TTC549 (cell line): Measurements from ENCODE around the gene IGF2BP2.
"Not testable (repeated sequence)": the region's sequence is repeated elsewhere in the genome, so short reads cannot be mapped to it uniquely, and the experiment has no call there.

Experiments
- FAIRE-seq: peaks from 2 replicates; lab custom pipeline; 2012; peaks lifted over from hg19 to GRCh38; lab: Jason Lieb, UNC

IGF2BP2 gene

DNA sequence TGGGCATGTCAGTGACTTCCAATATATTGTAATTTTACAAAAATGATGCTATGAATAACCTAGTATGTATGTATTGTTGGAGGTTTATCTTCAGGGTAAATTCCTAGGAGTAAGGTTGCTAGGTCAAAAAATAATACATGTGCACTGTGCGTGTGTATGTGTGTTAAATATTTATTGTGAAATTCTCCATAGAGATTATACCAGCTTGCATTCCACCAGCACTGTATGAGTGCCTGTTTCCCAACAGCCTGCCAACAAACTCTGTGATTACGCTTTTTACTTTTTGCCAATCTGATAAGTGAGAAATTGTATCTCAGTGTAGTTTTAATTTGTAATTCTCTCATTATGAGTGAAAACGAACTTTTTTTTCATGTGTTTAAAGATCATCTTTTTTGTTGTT is 12.6 kb upstream of the IGF2BP2 start:
- FAIRE-seq: no peak

DNA sequence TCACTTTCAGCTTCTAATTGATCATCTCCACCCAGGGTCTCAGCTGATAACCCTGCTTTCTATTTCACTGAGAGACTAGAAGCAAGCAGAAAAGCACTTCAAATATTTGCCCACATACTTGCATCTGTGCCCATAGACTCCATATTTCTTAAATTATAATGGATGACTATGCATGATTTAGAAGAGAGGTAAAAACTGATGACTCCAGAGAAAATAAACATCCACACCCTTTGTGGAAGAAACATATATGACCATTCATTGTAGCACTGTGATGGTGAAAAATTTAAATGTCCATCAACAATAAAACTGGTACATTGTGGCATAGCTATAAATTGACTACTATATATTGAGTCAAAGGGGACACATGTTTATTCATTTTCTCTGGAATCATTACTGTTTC is 7.1 kb upstream of the IGF2BP2 start:
- no peak for FAIRE-seq

DNA sequence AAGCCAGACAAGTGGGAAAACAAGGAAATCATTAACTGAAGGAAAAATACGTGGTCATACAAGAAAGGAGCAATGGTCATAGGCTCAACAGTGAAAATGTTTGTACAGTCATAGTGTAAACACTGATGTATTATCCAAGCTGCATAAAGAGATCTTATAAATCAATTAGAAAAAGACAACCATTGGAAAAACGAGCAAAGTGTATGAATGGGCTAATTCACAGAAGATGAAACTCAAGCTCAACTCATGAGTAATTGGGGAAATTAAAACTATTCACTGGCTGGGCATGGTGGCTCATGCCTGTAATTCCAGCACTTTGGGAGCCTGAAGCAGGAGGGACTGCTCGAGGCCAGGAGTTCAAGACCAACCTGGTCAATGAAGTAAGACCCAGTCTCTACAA is 6.4 kb upstream of the IGF2BP2 start:
- no peak for FAIRE-seq

DNA sequence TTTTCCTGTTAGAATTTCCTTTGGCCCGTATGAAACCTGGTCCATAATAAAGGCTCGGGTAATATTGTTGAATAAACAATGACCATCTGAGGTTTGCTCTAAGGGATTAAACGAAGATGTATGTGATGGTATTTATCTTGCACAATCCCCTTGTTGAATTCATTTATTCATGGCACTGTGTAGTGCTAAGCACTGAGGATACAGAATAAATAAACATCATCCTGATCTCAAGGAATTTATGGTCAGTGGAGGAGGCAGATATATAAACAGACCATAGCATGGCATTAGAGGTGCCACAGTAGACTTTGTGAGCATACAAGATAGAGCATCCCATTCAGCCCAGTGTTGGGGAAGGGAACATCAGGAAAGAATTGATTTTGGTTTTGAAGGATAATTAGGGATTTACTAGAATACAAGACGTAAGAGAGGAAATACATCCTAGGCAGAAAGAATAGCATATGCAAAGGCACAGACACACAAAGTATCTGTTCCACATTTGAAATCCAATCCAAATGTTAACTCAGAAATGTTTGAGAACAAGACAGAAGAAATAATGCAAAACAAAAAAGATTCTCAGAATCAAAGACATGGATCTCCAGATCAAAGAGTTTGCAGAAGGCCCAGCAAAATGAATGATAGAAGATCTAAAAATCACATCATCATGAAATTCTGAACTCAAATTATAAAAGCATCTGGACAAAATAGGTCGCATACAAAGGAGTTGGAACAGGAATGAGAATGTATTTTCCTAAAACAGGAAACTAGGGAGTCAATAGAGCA is 5.4 kb upstream of the IGF2BP2 start:
- no peak for FAIRE-seq

DNA sequence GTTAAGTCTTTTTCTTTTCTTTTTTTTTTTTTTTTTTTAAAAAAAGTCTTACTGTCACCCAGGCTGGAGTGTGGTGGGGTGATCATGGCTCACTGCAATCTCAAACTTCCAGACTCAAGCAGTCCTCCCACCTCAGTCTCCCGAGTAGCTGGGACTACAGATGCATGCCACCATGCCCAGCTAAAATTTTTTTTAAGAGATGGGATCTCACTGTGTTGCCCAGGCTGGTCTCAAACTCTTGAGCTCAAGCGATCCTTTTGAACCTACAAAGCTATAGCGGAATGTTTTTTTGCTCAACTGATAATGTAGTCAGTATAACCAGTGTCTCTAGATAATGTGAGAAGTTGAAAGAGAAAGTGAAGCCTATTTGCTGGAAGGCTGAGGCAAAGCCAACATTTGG is 3.9 kb upstream of the IGF2BP2 start:
- no peak for FAIRE-seq

DNA sequence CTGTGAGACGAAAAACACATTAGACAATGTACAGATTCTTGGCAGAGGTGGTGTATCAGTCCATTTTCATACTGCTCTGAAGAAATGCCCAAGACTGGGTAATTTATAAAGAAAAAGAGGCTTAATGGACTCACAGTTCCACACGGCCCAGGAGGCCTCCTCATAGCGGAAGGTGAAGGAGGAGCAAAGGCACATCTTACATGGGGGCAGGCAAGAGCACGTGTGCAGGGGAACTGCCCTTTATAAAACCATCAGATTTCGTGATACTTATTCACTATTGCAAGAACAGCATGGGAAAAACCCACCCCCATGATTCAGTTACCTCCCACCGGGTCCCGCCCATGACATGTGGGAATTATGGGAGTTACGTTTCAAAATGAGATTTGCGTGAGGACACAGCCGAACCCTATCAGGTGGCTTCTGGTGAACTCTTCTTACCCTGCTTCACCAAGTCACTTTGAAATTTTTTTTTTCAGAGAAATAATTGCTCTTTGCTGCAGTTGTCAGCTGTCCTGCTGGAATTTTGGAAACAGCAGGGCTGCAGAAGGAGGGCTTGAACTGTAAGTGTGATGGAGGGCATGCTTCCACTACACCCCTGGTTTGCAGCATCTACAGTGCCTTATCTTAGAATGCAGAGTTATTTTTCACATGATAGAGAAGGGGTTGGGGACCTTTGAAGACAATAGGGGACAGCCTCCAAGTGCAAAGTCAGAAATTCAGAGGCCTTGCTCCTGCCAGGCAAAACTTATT is 2.9 kb upstream of the IGF2BP2 start:
- FAIRE-seq: no peak

DNA sequence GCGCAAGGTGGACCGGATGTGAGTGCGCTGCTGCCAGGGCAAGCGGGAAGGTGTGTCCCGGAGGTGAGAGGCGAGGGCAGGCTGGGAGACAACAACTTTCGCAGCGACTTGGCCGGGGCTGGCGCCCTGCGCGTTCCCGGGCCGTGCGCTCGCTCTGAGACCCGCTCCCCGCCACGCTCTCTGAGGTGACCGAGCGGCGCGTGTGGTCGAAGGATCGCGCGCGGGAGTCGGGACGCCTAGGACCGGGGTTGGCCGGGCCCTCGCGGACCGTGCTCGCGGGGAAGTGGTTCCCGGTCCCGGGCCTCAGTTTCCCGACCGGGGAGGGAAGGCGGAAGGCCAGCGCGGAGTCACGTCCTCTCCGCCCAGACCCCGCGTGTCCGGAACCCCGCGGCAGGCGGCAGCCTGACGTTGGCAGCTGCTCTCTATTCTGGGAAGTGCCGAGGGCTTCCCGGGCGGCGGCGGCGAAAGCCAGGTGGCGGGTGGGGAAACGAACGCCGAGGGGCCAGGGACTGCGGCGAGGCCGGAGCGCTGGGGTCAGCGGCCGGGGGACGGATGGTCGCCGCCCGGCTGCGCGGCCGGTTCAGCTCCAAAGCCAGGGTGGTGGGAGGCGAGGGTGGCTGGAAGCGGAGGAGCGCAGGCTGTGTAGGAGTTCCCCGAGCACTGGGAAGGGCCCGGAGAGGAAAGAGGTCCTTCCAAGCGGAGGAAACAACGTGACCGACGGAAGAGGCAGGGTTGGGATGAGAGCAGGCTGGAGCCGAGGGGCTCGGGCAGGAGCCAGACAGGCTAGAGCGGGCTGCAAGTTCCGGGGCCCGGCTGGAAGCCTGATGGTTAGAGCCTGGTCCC is 1.0 kb upstream of the IGF2BP2 start:
- no peak for FAIRE-seq

DNA sequence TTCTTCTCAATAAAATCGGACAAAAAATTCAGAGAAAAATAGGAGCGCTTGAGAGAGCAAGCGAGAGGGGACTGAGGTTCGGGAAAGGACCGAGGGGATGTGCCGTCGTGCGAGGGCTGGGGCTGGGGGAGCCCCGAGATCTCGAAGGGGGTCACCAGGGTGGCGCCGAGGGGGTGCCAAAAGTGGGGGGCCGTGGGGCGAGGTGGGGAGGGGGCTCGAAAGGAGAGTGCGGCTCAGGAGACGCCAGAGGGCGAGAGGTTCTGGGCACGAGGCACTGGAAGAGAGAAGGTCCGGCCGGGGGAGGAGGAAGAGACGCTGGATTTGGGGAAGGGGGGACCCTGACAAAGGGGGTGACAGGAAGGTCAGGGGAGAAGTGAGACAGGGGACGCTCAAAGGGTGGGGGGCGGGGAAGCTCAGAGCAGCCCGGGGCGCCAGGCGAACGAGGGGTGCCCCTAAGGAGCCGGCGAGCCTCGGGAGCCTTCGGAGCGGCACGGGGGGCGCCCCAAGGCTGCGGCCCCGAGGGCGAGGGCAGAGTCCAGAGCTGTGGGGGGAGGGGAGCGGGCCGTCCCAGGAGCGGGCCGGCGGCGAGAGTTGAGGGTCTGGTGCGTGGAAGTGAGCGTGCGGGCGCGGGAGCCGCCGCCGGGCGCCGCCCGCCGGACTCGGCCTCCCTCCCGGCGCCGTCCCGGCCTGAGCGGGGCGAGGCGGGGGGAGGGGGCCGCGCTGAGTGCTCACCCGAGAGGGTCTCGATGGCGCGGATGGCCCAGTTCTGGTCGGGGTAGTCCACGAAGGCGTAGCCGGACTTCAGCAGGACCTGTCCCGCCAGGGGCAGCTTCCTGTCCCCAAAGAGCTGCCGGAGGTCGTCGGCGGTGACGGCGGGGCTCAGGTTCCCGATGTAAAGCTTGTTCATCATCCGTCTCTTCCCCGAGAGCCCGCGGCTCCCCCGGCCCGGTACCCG is 514 bp downstream of the IGF2BP2 start:
- FAIRE-seq: no peak

DNA sequence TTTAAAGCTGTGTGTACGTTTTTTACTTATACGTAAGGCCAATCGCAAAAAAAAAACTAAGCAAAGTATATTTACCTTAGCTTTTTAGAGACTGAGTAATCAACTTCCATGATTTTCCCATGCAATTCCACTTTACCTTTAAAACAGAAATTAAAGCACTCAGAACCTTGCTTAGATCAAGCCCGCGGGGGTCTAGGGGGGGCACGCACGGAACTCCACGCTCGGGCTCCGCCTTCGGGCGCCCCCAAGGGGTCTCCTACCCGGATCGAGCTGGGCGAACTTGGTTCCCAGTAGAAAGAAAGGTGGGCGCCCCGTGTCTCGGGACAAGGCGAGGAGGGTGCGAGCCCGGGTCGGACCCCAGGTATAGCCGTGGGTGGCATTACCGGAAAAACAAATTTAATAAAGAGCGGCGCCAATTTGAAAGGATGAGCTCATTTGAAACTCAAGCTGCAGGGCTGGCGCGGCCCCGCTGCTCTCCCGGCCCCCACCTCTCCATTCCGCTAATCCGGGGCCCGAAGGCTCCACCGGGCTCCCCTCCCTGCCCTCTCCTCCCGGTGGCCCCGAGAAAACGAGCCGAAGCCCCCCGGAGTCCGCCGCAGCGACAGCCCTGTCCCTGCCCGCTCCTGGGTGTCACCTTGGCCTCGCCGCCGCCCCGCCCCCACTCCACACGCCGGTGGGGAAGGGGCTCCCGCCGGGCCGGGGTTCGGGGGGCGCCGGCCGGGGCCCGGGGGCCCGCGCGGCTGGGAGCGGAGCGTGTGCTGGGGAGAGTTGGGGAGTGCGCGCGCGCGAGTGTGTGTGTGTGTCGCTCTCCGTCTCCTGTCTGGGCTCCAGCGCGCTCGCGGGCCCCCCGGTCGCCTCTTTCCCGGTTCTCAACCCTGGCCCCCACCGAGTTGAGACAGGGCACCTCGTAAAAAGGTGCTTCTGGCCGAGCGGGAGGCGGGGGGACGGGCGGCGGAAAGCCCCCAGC is 1.5 kb downstream of the IGF2BP2 start:
- FAIRE-seq: peak; percentile 42

DNA sequence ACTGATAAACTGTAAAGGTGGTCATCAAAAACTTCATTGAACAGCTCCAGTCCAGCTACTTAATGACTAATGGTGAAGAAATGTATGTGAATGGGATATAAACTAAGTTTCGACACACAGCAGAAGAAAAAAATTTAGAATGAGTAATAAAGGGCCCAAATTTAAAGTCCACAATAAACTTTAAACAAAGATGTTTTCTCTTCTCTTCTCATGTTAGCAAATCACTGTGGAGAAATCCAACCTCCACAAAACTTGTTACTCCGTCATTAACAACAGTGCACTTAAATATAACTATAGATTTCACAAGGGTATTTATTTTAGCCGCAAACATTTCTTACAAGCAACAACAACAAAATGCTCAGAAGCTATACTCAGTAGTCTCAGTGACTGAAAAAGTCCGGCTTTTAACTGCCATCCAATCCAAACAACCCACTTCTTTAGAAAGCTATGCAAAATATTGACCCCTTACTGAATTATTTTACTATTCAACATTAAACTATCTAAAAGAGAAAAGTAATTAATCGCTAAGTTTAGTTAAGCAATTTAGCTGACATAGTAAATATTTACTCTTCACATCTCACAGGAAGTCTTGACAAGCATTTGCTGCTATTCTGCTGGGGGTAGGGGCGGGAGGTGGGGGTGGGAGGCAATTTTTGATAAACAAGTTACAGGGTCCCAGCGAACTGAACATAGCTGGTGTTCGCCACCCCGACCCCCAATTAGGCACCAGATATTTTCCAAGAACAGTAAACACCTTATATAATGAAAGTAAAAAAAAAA is 2.4 kb downstream of the IGF2BP2 start:
- peak; percentile 53 for FAIRE-seq

DNA sequence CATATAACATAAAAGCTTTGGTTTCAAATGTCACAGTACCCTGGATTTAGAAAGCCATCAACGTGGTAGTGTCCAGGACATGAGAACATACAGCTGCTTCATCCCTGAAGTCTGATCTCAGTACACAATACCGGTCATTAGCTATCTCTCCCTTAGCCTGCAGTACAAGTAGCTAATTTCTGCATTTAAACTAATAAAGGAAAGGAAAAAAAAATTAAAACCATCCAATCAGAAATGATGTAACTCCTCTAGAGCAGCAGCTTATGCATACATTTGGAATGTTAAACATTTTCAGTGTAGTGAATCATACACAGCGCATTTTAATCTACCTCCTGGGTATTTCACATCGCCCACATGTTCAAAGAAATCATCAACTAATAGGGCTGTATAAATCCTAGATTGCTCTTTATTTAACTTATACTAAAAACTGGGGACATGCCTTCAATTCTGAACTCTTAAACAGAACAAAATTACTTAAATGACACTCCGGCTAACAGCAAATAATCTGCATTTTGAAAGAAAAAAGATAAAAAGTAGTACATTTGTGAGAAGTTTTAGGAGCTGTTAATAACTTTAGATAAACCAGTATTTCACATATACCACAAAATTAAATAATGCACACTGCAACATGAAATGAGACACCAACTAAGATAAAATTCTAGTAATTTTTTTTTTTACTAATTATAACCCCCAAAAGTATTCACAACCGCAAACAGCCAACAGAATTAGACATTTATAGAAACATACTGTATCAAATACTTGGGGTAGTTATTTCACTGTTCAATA is 3.7 kb downstream of the IGF2BP2 start:
- FAIRE-seq: no peak

DNA sequence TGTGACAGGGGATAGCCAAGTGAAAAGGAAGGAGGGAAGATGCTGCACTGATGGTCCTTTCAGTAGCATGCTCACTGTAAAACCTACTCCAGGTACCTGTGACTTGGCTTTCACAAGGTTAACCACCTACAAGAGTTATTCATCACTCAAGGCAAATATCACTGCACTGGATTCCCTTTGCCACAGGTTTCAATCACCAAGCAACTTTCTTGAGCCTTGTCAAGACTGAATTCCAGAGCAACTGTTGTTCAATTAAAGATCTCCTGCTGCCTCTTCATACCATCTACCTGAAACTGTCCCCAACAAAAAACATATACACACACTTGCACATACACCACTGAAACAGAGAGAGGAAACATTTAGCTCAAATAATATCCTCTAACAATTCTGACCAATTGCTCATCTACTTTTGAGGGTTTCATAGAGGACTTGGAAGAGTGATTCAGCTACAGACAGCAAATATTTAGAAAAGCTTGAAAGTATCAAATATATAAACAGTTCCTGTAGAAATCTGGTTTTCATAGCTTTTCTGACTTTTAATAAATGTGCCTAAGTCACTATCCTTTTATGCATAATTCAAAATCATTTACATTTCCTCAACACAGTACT is 6.5 kb downstream of the IGF2BP2 start:
- no peak for FAIRE-seq

DNA sequence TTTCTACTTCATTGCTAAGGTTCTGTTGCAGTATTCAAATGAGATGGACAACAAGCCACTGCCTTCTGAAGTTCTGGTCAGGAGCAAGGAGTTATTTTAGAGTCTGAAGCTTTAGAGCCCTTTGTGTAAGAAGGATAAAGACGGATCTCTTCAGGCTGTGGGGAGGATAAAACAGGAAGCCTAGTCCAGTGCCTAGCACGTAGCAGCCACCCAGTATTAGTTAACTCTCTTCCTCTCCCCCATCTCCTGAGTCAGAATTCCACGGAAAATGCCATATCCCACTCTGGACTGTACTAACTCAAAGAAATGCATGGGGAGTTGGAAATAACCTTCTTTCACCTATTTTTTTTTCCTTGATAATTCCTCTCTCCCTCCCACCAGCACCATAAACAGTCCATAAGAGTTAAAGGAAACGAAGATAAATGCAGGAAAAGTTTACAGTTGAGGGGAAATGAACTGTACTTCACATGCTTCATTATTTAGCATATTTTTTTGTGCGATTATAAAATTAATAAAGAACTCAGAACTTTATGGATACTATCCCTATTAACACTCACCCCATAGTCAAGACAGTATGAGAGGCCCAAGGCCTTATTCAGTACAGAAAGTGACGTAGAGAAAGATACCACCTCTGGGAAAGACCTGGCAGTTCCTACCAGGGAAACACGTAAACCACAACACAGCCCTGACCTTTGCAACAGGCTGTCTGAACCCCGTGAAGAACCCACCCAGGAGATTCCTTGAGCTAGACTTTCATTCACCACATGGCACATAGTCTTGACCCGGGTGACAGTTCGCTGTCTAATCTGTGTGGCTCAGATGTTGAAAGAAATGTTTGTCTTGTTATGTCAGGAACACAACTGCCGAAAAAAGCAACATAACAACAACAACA is 9.2 kb downstream of the IGF2BP2 start:
- no peak for FAIRE-seq

DNA sequence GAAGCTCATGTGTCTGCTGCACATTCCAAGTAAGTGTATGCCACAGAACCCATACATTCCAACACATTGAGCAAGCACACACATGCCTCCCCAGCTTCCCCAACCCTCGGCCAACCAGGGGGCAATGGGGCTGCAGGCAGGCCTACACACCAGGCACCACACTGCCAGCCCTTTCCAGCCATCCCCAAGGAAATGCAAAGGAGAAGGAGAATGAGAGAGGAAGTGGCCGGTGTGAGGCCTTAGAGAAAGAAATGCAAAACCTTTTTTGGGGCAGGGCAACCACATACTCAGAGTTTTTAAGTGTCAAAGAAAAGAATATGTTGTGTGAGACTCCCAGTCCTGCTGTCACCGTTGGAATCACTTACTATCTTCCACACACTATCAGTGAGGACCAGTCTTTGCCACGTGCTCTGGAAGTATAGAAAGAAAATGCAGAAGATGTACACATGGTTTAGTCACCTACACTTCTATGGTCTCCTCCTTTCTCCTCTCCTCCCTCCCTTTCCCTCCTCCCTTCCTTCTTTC is 11.1 kb downstream of the IGF2BP2 start:
- no peak for FAIRE-seq

DNA sequence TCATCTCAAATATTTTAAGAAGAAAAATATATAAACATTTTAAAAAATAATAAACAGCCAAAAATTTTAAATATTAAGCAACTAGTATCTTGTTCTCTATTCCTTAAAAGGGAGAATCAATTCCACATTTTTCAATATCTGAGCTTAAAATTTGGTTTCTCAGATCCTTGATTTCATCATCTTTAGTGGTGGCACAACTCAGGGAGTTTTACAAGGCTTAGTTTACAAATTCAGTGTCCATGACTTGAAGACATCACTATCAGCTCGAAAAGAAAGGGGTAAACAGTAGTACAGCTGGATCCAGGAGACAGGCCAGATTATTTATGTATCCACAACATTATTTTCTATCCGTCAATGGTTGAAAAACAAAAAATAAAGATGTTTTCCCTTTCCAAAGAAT is 11.6 kb downstream of the IGF2BP2 start:
- FAIRE-seq: no peak

DNA sequence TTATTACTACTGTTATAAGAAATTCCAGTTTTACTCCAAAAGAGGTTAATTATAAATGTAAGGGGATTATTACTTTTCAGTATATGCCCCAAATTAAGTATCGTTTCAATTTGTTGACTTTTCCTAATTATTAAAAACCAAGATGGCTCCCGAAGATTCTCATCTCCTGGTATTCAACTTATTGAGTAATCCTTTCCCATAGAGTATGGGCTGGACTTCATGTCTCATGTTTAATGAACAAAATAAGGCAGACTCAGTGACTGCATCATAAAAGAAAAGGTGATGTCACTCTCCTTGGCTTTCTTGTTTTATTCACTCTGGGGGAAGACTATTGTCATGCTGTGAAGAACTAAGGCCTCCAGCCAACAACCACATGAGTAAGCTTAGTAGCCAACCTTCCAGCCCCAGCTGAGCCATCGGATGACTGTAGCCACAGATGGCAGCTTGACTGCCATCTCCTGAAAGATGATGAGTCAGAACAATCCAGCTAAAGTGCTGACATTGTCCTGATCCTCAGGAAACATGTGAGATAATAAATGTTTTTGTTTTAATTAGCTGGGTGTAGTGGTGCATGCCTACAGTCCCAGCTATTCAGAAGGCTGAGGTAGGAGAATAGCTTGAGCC is 17.3 kb downstream of the IGF2BP2 start:
- FAIRE-seq: no peak

DNA sequence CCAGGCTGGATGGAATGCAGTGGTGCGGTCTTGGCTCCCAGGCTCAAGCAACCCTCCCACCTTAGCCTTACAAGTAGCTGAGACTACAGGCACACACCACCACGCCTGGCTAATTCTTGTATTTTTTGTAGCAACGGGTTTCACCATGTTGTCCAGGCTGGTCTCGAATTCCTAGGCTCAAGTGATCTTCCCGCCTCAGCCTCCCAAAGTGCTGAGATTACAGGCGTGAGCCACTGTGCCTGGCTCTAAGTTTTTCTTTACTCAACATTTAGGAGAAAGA is 26.1 kb downstream of the IGF2BP2 start:
- not testable (repeated sequence) for FAIRE-seq
